Suprapubic skin (tissue), 4 donors: ENCODE measurements around the gene IL3. TPM values are rescaled to one million over a fixed set of nuclear protein-coding genes. Genes with fewer than 3 reads are reported as not detected.

Source experiments
- DNase-seq, 2 donors: peaks; one replicate each; pipeline ENCODE4 v3.0.0-alpha.2; 2019; ENCODE audit warnings: low spot score in 2 of 2
- H3K27ac ChIP-seq: fragments of 200-600 bp; sonication (generic); one replicate; pipeline ENCODE4 v1.5.1; 2019
- H3K27me3 ChIP-seq: fragments of 200-600 bp; sonication (generic); one replicate; pipeline ENCODE4 v1.5.1; 2019
- H3K36me3 ChIP-seq: fragments of 200-600 bp; sonication (generic); one replicate; pipeline ENCODE4 v1.5.1; 2019
- H3K4me1 ChIP-seq: fragments of 200-600 bp; sonication (generic); one replicate; pipeline ENCODE4 v1.5.1; 2019
- H3K4me3 ChIP-seq: fragments of 200-600 bp; sonication (generic); one replicate; pipeline ENCODE4 v1.5.1; 2019; ENCODE audit warnings: mild to moderate bottlenecking
- H3K9me3 ChIP-seq: fragments of 200-600 bp; sonication (generic); one replicate; pipeline ENCODE4 v1.5.1; 2019
- CTCF ChIP-seq, 2 donors: fragments of 200-600 bp in 1 of 2; fragments of 450-650 bp in 1 of 2; sonication (generic) in 1 of 2; IDR thresholded peaks; one replicate each; pipeline ENCODE4 v1.5.1; 2016 to 2019; ENCODE audit warnings: antibody characterized with exemption in 2 of 2, mild to moderate bottlenecking in 1 of 2, moderate library complexity in 1 of 2
- EP300 ChIP-seq: sonication (generic); formaldehyde crosslinking; IDR thresholded peaks from one replicate; pipeline ENCODE4 v1.6.1; 2017; ENCODE audit warnings: antibody characterized with exemption
- POLR2A ChIP-seq, 2 donors: fragments of 450-650 bp; IDR thresholded peaks; one replicate each; pipeline ENCODE4 v1.6.1; 2017; ENCODE audit warnings: antibody characterized with exemption in 2 of 2, mild to moderate bottlenecking in 2 of 2, moderate library complexity in 2 of 2
- POLR2AphosphoS5 ChIP-seq, 3 donors: sonication (generic); formaldehyde crosslinking; IDR thresholded peaks; one replicate each; pipeline ENCODE4 v1.6.1; 2017; ENCODE audit warnings: antibody characterized with exemption in 3 of 3
- WGBS: methylation state at CpG from one replicate; pipeline ENCODE4 v1.1.5; 2018; 5-methylcytosine and 5-hydroxymethylcytosine counted together
- total RNA-seq, 4 donors: library from RNA; depleted of rRNA; stranded (reverse); fragments of >200 nt; gene quantifications; one replicate each; pipeline ENCODE4 v1.1.0, GENCODE V29; 2016

Gene IL3
- total RNA-seq, 4 donors from 2014 or later, result not detected

GRCh38 chr5:132023258-132024116, 37.0 kb upstream of the IL3 start:
- TF ChIP-seq POLR2A (IDR thresholded peaks at IDR 0.05) (no peak), CTCF (IDR thresholded peaks at IDR 0.05) (no peak), POLR2AphosphoS5 (IDR thresholded peaks at IDR 0.05) (no peak), EP300 (no peak)
- peaks cover 9% of the 10 kb centered on the region for H3K27me3 ChIP-seq
- 91% methylated on average over 5 of the region's 5 CpGs for WGBS
- no peaks in the 10 kb centered on the region for H3K9me3 ChIP-seq
- DNase-seq, result no peak
- H3K4me3 ChIP-seq, result no peak overlapping the region
- H3K4me1 ChIP-seq, result no peaks in the 10 kb centered on the region
- no peaks in the 10 kb centered on the region for H3K36me3 ChIP-seq
- H3K27ac ChIP-seq, result no peak overlapping the region

DNA sequence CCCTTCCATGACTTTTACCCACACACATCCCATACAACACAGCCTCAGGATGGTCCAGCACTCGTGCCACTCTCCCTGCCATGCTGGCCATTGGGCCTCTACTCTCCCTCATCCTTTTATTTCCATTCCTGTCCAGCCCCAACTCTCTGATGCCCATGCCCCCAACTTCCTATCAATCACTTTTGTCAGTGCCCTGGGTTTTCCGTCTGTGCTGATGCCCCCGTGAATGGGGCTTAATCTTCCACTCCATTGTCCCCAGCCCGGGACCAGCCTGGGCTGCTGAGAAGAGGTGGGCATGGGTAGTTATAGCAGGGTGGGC, 36.4 kb upstream of the IL3 start:
- 86% methylated on average over 4 of the region's 4 CpGs for WGBS
- Histone ChIP-seq H3K27me3 (peaks cover 9% of the 10 kb centered on the region), H3K27ac (no peak overlapping the region), H3K4me1 (no peaks in the 10 kb centered on the region), H3K36me3 (no peaks in the 10 kb centered on the region), H3K4me3 (no peak overlapping the region), H3K9me3 (no peaks in the 10 kb centered on the region)
- no peak for DNase-seq
- TF ChIP-seq POLR2A (IDR thresholded peaks at IDR 0.05), result no peak
- TF ChIP-seq POLR2AphosphoS5 (IDR thresholded peaks at IDR 0.05), result no peak
- TF ChIP-seq EP300, result no peak
- TF ChIP-seq CTCF (IDR thresholded peaks at IDR 0.05), result no peak

DNA sequence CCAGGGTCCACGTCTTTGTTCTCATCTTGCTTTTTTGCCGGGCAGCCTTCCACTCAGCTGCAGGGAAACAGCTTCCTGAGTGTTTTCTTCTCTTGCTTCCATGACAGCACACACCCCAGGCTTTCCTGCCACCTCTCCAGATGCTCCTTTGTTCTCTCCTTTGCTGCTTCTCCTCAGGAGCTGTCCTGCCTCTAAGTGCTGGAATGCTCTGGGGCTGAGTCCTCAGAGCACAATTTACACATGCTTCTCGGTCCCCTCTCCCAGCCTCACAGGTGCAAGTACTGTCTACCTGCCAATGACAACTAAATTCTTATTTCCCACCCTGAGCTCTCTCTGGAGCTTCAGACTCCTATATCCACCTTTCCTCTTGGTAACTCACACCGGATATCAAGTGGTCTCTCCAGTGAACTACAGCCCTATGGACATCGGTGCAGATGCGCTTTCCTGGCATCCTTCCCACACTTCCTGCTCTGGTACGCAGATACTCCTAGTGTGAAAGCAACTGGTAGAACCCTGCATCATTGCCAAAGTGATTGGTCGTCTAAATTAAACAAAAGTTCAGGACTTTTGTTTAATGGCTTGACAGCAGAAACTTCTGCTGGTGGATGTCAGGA, 35.6 kb upstream of the IL3 start:
- 71% methylated on average over 8 of the region's 8 CpGs for WGBS
- H3K9me3 ChIP-seq, result no peaks in the 10 kb centered on the region
- no peak overlapping the region for H3K4me3 ChIP-seq
- no peak overlapping the region for H3K27ac ChIP-seq
- peaks cover 7% of the 10 kb centered on the region for H3K27me3 ChIP-seq
- H3K36me3 ChIP-seq, result no peaks in the 10 kb centered on the region
- no peak for DNase-seq
- H3K4me1 ChIP-seq, result no peaks in the 10 kb centered on the region
- TF ChIP-seq POLR2AphosphoS5 (IDR thresholded peaks at IDR 0.05), result no peak
- no peak for TF ChIP-seq EP300
- TF ChIP-seq POLR2A (IDR thresholded peaks at IDR 0.05), result no peak
- no peak for TF ChIP-seq CTCF (IDR thresholded peaks at IDR 0.05)

- TF ChIP-seq POLR2AphosphoS5 (IDR thresholded peaks at IDR 0.05) (no peak), EP300 (no peak), POLR2A (IDR thresholded peaks at IDR 0.05) (no peak), CTCF (IDR thresholded peaks at IDR 0.05) (no peak)
- Histone ChIP-seq H3K4me3 (no peak overlapping the region), H3K36me3 (no peaks in the 10 kb centered on the region), H3K27me3 (peaks cover 2% of the 10 kb centered on the region), H3K27ac (no peak overlapping the region), H3K4me1 (no peaks in the 10 kb centered on the region), H3K9me3 (no peaks in the 10 kb centered on the region)
- WGBS, result 92% methylated on average over 7 of the region's 7 CpGs
- DNase-seq, result no peak
Measured at GRCh38 chr5:132025403-132025971, 35.0 kb upstream of the IL3 start.

GRCh38 chr5:132026516-132027008, 33.9 kb upstream of the IL3 start:
- no peaks in the 10 kb centered on the region for H3K4me1 ChIP-seq
- H3K27ac ChIP-seq, result no peak overlapping the region
- H3K27me3 ChIP-seq, result no peaks in the 10 kb centered on the region
- no peak for DNase-seq
- WGBS, result 67% methylated on average over 5 of the region's 5 CpGs
- H3K9me3 ChIP-seq, result no peaks in the 10 kb centered on the region
- TF ChIP-seq CTCF (IDR thresholded peaks at IDR 0.05), result no peak
- no peak for TF ChIP-seq EP300
- TF ChIP-seq POLR2A (IDR thresholded peaks at IDR 0.05), result no peak
- TF ChIP-seq POLR2AphosphoS5 (IDR thresholded peaks at IDR 0.05), result no peak
- no peak overlapping the region for H3K4me3 ChIP-seq
- H3K36me3 ChIP-seq, result no peaks in the 10 kb centered on the region
